ENCODE data around the gene DDAH1. TPM values are rescaled to one million over a fixed set of nuclear protein-coding genes. Genes with fewer than 3 reads are reported as not detected.

The DDAH1 gene
- total RNA-seq, 4 donors from 2014 or later = 8.4 to 72.8 (median 27.3) TPM

DNA sequence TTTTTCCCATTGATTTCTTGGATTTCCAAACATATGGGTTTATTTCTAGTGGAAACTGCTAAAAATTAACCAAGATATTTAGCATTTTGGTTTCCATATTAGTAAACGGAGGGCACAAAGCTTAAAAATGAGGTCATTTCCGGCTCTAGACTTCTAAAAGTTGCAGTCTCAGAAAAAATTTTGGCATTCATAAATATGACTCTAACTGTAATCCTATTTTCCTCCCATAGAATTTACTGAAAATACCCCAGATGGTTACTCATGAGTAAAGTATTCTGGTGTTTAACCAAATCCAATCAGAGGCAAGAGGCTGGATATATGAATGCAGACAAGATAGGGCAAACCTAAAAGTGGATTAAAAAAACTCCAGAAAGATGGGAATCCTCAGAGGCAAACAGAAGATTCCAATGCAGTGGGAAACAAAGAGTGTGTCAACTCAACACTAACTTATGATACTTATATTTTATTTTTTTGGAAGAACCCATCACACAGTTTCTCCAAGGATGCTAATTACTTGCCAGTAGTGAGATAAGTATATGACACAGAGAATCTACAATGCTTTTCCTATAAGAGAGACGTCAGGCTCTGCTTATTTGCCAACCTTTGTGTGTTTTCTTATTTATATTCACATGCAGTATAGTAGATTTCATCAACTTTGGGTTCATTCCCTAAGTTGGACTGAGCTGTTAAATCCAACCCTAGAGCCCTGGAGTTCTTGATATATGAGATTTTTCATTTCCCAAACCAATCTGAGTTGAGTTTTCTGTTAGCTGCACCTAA, 98.4 kb downstream of the DDAH1 start:
- TF ChIP-seq POLR2AphosphoS5 (IDR thresholded peaks at IDR 0.05) (no peak), EP300 (IDR thresholded peaks at IDR 0.05) (no peak), CTCF (IDR thresholded peaks at IDR 0.05) (no peak), POLR2A (IDR thresholded peaks at IDR 0.05) (no peak)
- ATAC-seq = no peak
- H3K9me3 ChIP-seq = no peaks in the 10 kb centered on the region
- no peaks in the 10 kb centered on the region for H3K36me3 ChIP-seq
- H3K4me1 ChIP-seq = peaks cover 0 to 2% (median 0%) of the 10 kb centered on the region in 3 donors
- H3K27me3 ChIP-seq = no peaks in the 10 kb centered on the region
- 34 to 51% methylated on average over 3 of the region's 3 CpGs for WGBS, 2 donors (ENCODE audit: low coverage in 1 of 2)
- no peak overlapping the region for H3K4me3 ChIP-seq
- H3K27ac ChIP-seq = no peak overlapping the region

- peaks cover 0 to 9% (median 1%) of the 10 kb centered on the region in 3 donors for H3K4me1 ChIP-seq
- no peak overlapping the region for H3K4me3 ChIP-seq
- no peaks in the 10 kb centered on the region for H3K36me3 ChIP-seq
- H3K27ac ChIP-seq = no peak overlapping the region
- H3K9me3 ChIP-seq = no peaks in the 10 kb centered on the region
- no peak for ATAC-seq
- TF ChIP-seq EP300 (IDR thresholded peaks at IDR 0.05) (no peak), POLR2AphosphoS5 (IDR thresholded peaks at IDR 0.05) (no peak), CTCF (IDR thresholded peaks at IDR 0.05) (no peak), POLR2A (IDR thresholded peaks at IDR 0.05) (no peak)
- 78 to 82% methylated on average over 2 to 3 of the region's 3 CpGs for WGBS, 2 donors (ENCODE audit: low coverage in 1 of 2)
- no peaks in the 10 kb centered on the region for H3K27me3 ChIP-seq
Observed at GRCh38 chr1:85365851-85366250, 99.1 kb downstream of the DDAH1 start.

DNA sequence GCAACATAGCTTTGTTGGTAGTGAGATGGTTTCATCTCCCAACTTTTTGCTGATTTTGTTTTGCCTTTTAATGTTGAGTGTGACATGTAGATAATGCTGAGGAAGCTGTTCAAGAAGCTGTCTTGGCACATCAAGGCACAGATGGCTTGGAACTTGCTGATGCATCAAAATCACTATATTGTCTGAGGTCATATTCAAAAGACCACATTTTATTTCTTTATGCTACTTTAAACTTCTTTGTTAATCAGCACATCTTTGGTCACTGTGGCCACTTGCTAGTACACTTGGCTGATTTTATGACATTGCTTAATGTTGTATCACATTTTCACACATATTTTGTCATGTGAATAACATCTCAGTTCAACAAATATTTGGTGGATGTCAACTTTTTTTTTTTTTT, 101.4 kb downstream of the DDAH1 start:
- no peaks in the 10 kb centered on the region for H3K9me3 ChIP-seq
- no peaks in the 10 kb centered on the region for H3K36me3 ChIP-seq
- no peak overlapping the region for H3K27ac ChIP-seq
- TF ChIP-seq POLR2AphosphoS5 (IDR thresholded peaks at IDR 0.05) (no peak), POLR2A (IDR thresholded peaks at IDR 0.05) (no peak), CTCF (IDR thresholded peaks at IDR 0.05) (no peak), EP300 (IDR thresholded peaks at IDR 0.05) (no peak)
- no peaks in the 10 kb centered on the region for H3K27me3 ChIP-seq
- ATAC-seq = no peak
- H3K4me1 ChIP-seq = peaks cover 0 to 21% (median 5%) of the 10 kb centered on the region in 3 donors
- H3K4me3 ChIP-seq = no peak overlapping the region

GRCh38 chr1:85363092-85363491, 101.9 kb downstream of the DDAH1 start:
- TF ChIP-seq EP300 (IDR thresholded peaks at IDR 0.05) = no peak
- TF ChIP-seq CTCF (IDR thresholded peaks at IDR 0.05) = no peak
- TF ChIP-seq POLR2A (IDR thresholded peaks at IDR 0.05) = no peak
- no peak for TF ChIP-seq POLR2AphosphoS5 (IDR thresholded peaks at IDR 0.05)
- H3K27ac ChIP-seq = no peak overlapping the region
- ATAC-seq = no peak
- no peak overlapping the region for H3K4me3 ChIP-seq
- H3K9me3 ChIP-seq = no peaks in the 10 kb centered on the region
- H3K36me3 ChIP-seq = no peaks in the 10 kb centered on the region
- H3K4me1 ChIP-seq = peaks cover 0 to 21% (median 5%) of the 10 kb centered on the region in 3 donors
- no peaks in the 10 kb centered on the region for H3K27me3 ChIP-seq
- 31 to 75% methylated on average over 1 of the region's 1 CpG for WGBS, 2 donors (ENCODE audit: low coverage in 1 of 2)

- no peak for ATAC-seq
- TF ChIP-seq CTCF (IDR thresholded peaks at IDR 0.05) = no peak
- TF ChIP-seq POLR2AphosphoS5 (IDR thresholded peaks at IDR 0.05) = no peak
- no peak for TF ChIP-seq EP300 (IDR thresholded peaks at IDR 0.05)
- TF ChIP-seq POLR2A (IDR thresholded peaks at IDR 0.05) = no peak
- Histone ChIP-seq H3K4me1 (peaks cover 0 to 21% (median 5%) of the 10 kb centered on the region in 3 donors), H3K27me3 (no peaks in the 10 kb centered on the region), H3K27ac (no peak overlapping the region), H3K4me3 (no peak overlapping the region), H3K36me3 (no peaks in the 10 kb centered on the region), H3K9me3 (no peaks in the 10 kb centered on the region)
Observed at GRCh38 chr1:85361606-85362296, 103.2 kb downstream of the DDAH1 start.

All from gastroesophageal sphincter (tissue), 4 donors.